Vagina (tissue), 2 donors: ENCODE results near the gene DPF3.

Source experiments
- CTCF ChIP-seq, 3 experiments: fragments of 450-650 bp in 2 of 3; fragments of 200-600 bp in 1 of 3; sonication (generic) in 1 of 3; IDR thresholded peaks; one replicate each; pipeline ENCODE4 v1.5.1; 2017 to 2019; ENCODE audit warnings: antibody characterized with exemption in 3 of 3, mild to moderate bottlenecking in 2 of 3, moderate library complexity in 2 of 3
- POLR2A ChIP-seq, 2 donors: fragments of 450-650 bp; IDR thresholded peaks; one replicate each; pipeline ENCODE4 v1.6.1; 2017; ENCODE audit warnings: antibody characterized with exemption in 2 of 2, mild to moderate bottlenecking in 2 of 2, moderate library complexity in 2 of 2

- TF ChIP-seq CTCF (IDR thresholded peaks at IDR 0.05): no peak
- no peak for TF ChIP-seq POLR2A (IDR thresholded peaks at IDR 0.05)
Measured at GRCh38 chr14:72786378-72787350, 107.2 kb downstream of the DPF3 start.
